ENCODE results near the gene NCAM1. TPM values are rescaled to one million over a fixed set of nuclear protein-coding genes. Genes with fewer than 3 reads are reported as not detected.

Gene NCAM1
- total and polyA plus RNA-seq, 9 of the 15 experiments (the other 6 are each of a cell fraction or from before 2014, with no cell fraction given): 0.09 to 0.23 TPM; not detected in 7

DNA sequence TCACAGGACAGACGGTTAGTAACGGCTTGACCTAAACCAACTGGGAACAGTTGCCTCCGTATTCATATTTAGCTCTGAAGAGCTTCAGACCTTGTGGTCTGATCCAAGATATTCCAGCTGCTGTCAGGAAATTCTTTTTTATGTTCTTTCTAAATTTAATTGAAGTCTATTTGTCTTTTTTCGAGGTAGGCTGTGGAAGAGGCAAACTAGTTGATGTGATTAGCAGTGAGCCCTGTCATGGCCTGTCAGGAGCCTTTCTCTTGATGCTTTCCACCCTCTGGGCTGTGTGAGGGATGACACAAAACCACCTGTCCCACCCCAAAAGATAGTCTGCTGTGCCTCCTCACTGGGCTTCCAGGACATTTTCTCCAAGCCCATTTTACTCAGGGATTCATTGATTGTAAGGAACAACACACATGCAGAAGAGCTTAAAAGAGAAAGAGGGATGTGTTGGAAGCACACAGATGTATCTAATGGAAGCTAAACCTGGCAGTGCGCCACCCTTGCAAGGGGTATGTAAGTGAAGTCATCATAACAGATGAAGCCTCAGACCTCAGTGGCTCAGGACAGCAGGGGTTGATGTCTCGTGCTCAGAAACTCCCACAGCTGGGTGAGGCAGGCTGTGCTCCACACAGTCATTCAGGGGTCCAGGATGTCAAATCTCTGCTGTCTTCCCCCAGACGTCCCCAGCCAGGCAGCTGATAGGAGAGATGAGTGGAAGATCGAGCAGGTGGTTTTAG is 170.0 kb downstream of the NCAM1 start:
- no peaks in the 10 kb centered on the region for H3K36me3 ChIP-seq (ENCODE audit: control insufficient read depth, insufficient read depth, low read length)
- ChIA-PET CTCF (ENCODE audit: low intra/inter-chr PET ratio) (no interaction called here), POLR2A (interaction anchor here (0.6 kb wide), 1 partner anchor 14 kb away, joined by 3 read pairs; no protein-coding TSS in a partner anchor)
- H3K27me3 ChIP-seq (ENCODE audit: control insufficient read depth in 2 of 2, insufficient read depth in 2 of 2, low read length in 2 of 2): peaks cover 0 to 13% of the 10 kb centered on the region in 2 experiments; a peak in 2 of 5 replicates
- in situ Hi-C loops (cut with MboI): no loop called here
- no peaks in the 10 kb centered on the region for H3K4me1 ChIP-seq (replicated peaks in 1 of 2; ENCODE audit: control insufficient read depth in 2 of 2, insufficient read depth in 2 of 2, low read length in 2 of 2)
- no peak for FAIRE-seq
- 1% methylated on average over 8 of the region's 8 CpGs for WGBS (ENCODE audit: insufficient coverage, low coverage, missing lambda C conversion rate)
- H3K4me3 ChIP-seq: no peak overlapping the region
- no TSS peak for BruUV-seq (replicated peaks)
- DNase-seq (ENCODE audit: extremely low read depth in 1 of 4, low spot score in 3 of 4): no peak
- no peak overlapping the region for H3K9ac ChIP-seq (ENCODE audit: insufficient read depth in 1 of 2, low read depth in 2 of 2, low read length in 2 of 2)
- no peak for ATAC-seq
- H3K9me3 ChIP-seq (replicated peaks; ENCODE audit: control insufficient read depth, insufficient read depth, low read depth, low read length): no peaks in the 10 kb centered on the region
- H4K20me1 ChIP-seq (replicated peaks; ENCODE audit: control insufficient read depth, insufficient read depth, low read length): no peaks in the 10 kb centered on the region
- no peak overlapping the region for H2AFZ ChIP-seq (ENCODE audit: low read depth, low read length)
- no peak overlapping the region for H3K27ac ChIP-seq (ENCODE audit: extremely low read depth, low read depth, low read length)
- no peaks in the 10 kb centered on the region for H3K9me1 ChIP-seq (ENCODE audit: control insufficient read depth, insufficient read depth, low read length)
- H3K79me2 ChIP-seq (ENCODE audit: control insufficient read depth, insufficient read depth, low read length): no peaks in the 10 kb centered on the region
- H3K4me2 ChIP-seq (ENCODE audit: insufficient read depth, low read length): no peak overlapping the region
- intact Hi-C loops (cut with micrococcal nuclease): no loop called here
- TF ChIP-seq TAL1 (IDR thresholded peaks at IDR 0.05): no peak
- TF ChIP-seq RB1 (IDR thresholded peaks at IDR 0.05; ENCODE audit: low read depth): no peak
- no peak for TF ChIP-seq NR1H2 (CRISPR knock-in tag; IDR thresholded peaks at IDR 0.05)
- TF ChIP-seq ZNF134 (CRISPR knock-in tag; conservative IDR thresholded peaks at IDR 0.05): no peak
- no peak for TF ChIP-seq CUX1 (CRISPR knock-in tag; IDR thresholded peaks at IDR 0.05)

Data from K562 (cell line).